ENCODE data around the gene NELL1. TPM values are rescaled to one million over a fixed set of nuclear protein-coding genes. Genes with fewer than 3 reads are reported as not detected.

The NELL1 gene
- total and polyA plus RNA-seq, 2 donors = 1.4 to 4.3 TPM

DNA sequence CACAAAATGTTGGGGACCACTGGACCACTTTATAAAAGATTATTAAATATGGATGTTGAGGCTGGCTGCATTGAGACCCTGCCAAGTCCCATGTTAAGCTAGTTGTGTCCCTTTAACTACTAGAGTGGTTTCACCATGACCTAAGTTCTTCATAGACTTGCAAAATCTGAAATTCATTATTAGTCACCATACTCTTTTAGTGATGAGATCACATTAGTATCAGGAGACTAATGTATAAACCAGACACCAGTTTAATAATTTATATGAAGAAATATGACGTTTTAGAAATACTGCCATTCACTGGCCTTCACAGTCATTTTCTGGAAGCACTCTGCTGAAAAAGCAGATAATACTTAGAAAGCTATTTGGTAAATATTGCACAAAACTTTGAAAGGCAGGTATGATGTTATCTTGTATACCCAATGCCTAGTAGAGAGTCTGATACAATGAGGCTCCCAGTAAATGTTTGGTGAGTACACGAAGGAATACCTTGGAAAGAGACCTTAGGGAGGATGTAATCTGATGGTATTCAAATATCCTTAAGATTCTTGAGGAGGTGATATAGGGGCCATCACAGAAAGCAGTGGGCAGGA, 795.3 kb downstream of the NELL1 start:
- H3K9me3 ChIP-seq (ENCODE audit: control insufficient read depth in 2 of 2, insufficient read depth in 1 of 2, low read length in 1 of 2) = no peaks in the 10 kb centered on the region
- DNase-seq (ENCODE audit: low read depth in 6 of 9, low spot score in 9 of 9) = no peak

DNA sequence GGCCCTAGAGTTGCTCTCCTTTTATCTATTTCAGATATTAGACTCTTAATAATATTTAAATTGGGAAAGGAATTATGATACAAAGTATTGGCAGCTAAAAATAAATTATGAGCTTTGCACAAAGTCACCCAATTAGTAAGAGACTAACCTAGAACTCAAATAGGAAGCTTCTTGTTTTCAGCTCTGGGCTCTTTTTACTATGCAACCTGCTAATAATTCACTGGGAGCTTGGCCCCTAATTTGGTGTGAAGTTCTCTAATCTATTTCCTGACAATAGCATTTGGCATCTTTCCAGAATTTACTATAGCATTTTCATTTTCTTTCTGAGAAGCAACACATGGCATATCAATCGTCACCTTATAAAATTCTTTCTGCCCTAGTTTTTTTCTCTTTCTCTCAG, 795.8 kb downstream of the NELL1 start:
- no peaks in the 10 kb centered on the region for H3K36me3 ChIP-seq (ENCODE audit: control insufficient read depth in 2 of 2, insufficient read depth in 2 of 2, low read length in 1 of 2)
- no peak for DNase-seq (ENCODE audit: low read depth in 6 of 9, low spot score in 9 of 9)
- no peak overlapping the region for H3K4me3 ChIP-seq (ENCODE audit: low read length in 2 of 2)
- H3K4me1 ChIP-seq (ENCODE audit: control insufficient read depth in 2 of 2, insufficient read depth in 2 of 2, low read length in 2 of 2) = no peaks in the 10 kb centered on the region
- WGBS = 74% methylated on average over 1 of the region's 1 CpG
- no peaks in the 10 kb centered on the region for H3K9me3 ChIP-seq (ENCODE audit: control insufficient read depth in 2 of 2, insufficient read depth in 1 of 2, low read length in 1 of 2)
- H3K27me3 ChIP-seq (ENCODE audit: control insufficient read depth in 2 of 2, insufficient read depth in 1 of 2, low read length in 1 of 2) = no peaks in the 10 kb centered on the region
- no peak overlapping the region for H3K27ac ChIP-seq (ENCODE audit: low read depth in 1 of 2, low read length in 1 of 2)

More for the DNA sequence above, 795.3 kb downstream of the NELL1 start:
- H3K36me3 ChIP-seq (ENCODE audit: control insufficient read depth in 2 of 2, insufficient read depth in 2 of 2, low read length in 1 of 2) = no peaks in the 10 kb centered on the region
- H3K27me3 ChIP-seq (ENCODE audit: control insufficient read depth in 2 of 2, insufficient read depth in 1 of 2, low read length in 1 of 2) = no peaks in the 10 kb centered on the region
- H3K4me1 ChIP-seq (ENCODE audit: control insufficient read depth in 2 of 2, insufficient read depth in 2 of 2, low read length in 2 of 2) = no peaks in the 10 kb centered on the region
- no peak overlapping the region for H3K27ac ChIP-seq (ENCODE audit: low read depth in 1 of 2, low read length in 1 of 2)
- 87% methylated on average over 2 of the region's 2 CpGs for WGBS
- H3K4me3 ChIP-seq (ENCODE audit: low read length in 2 of 2) = no peak overlapping the region

DNA sequence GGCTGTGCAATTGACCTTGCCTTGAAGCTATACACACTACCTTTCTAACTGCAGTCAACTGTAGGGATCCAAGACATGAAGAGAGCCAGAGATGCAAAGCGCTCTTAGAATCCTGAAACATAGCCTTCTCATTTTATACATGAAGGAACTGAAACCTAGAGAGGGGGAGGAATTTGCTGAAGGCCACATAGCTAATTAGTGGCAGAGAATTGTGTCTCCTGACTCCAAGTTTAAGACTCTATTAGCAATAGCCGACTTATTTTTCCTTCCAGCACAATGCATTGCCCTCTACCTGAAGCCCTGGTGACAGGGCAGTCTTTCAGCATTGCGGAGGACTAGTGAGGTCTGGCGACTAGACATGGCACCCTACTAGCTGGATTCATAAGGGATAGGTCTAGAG, 796.5 kb downstream of the NELL1 start:
- Histone ChIP-seq H3K36me3 (ENCODE audit: control insufficient read depth in 2 of 2, insufficient read depth in 2 of 2, low read length in 1 of 2) (no peaks in the 10 kb centered on the region), H3K4me3 (ENCODE audit: low read length in 2 of 2) (no peak overlapping the region), H3K27ac (ENCODE audit: low read depth in 1 of 2, low read length in 1 of 2) (no peak overlapping the region), H3K27me3 (ENCODE audit: control insufficient read depth in 2 of 2, insufficient read depth in 1 of 2, low read length in 1 of 2) (no peaks in the 10 kb centered on the region), H3K4me1 (ENCODE audit: control insufficient read depth in 2 of 2, insufficient read depth in 2 of 2, low read length in 2 of 2) (no peaks in the 10 kb centered on the region), H3K9me3 (ENCODE audit: control insufficient read depth in 2 of 2, insufficient read depth in 1 of 2, low read length in 1 of 2) (no peaks in the 10 kb centered on the region)
- DNase-seq (ENCODE audit: low read depth in 6 of 9, low spot score in 9 of 9) = no peak
- WGBS = 95% methylated on average over 4 of the region's 4 CpGs

DNA sequence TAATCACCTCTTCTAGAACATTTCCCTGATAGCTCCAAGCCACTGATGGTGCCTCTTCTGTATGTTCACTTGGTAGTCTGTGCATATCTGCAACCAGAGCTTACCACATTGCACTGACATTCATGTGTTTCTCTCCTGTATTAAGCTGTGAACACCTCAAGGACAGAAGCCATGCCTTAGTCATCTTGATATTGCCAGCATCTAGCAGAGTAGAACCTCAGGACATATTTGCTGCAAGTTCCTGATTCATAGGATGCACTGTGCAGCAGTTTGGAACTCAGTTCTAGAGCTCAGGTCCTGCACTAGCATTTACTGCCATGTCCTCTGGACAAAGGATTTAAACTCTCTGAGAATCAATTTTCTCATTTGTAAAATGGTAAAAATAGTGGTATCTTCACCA, 801.1 kb downstream of the NELL1 start:
- Histone ChIP-seq H3K27me3 (ENCODE audit: control insufficient read depth in 2 of 2, insufficient read depth in 1 of 2, low read length in 1 of 2) (no peaks in the 10 kb centered on the region), H3K27ac (ENCODE audit: low read depth in 1 of 2, low read length in 1 of 2) (no peak overlapping the region), H3K36me3 (ENCODE audit: control insufficient read depth in 2 of 2, insufficient read depth in 2 of 2, low read length in 1 of 2) (no peaks in the 10 kb centered on the region), H3K4me1 (ENCODE audit: control insufficient read depth in 2 of 2, insufficient read depth in 2 of 2, low read length in 2 of 2) (no peaks in the 10 kb centered on the region), H3K4me3 (ENCODE audit: low read length in 2 of 2) (no peak overlapping the region), H3K9me3 (ENCODE audit: control insufficient read depth in 2 of 2, insufficient read depth in 1 of 2, low read length in 1 of 2) (no peaks in the 10 kb centered on the region)
- no peak for DNase-seq (ENCODE audit: low read depth in 6 of 9, low spot score in 9 of 9)

DNA sequence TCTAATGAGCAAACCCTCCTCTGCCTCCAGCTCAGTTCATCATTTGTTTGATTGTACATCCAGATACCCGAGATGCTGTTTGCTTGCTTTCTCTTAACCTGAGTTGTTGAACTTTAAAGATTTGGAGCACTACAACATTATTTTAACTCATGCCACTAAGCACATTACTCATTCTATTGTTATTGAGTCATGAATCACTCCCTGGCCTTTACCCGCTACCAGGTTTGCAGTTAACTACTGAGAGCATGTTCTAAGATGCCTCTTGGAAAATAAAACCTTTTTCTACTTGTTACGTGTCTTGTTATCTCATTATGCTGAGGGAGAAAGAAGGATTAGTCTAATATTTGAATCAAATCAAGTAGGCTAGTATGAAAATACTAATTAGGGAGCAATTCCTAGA, 802.9 kb downstream of the NELL1 start:
- no peaks in the 10 kb centered on the region for H3K36me3 ChIP-seq (ENCODE audit: control insufficient read depth in 2 of 2, insufficient read depth in 2 of 2, low read length in 1 of 2)
- no peaks in the 10 kb centered on the region for H3K4me1 ChIP-seq (ENCODE audit: control insufficient read depth in 2 of 2, insufficient read depth in 2 of 2, low read length in 2 of 2)
- H3K27me3 ChIP-seq (ENCODE audit: control insufficient read depth in 2 of 2, insufficient read depth in 1 of 2, low read length in 1 of 2) = no peaks in the 10 kb centered on the region
- no peak overlapping the region for H3K27ac ChIP-seq (ENCODE audit: low read depth in 1 of 2, low read length in 1 of 2)
- no peaks in the 10 kb centered on the region for H3K9me3 ChIP-seq (ENCODE audit: control insufficient read depth in 2 of 2, insufficient read depth in 1 of 2, low read length in 1 of 2)
- DNase-seq (ENCODE audit: low read depth in 6 of 9, low spot score in 9 of 9) = no peak
- WGBS = 86% methylated on average over 3 of the region's 3 CpGs
- H3K4me3 ChIP-seq (ENCODE audit: low read length in 2 of 2) = no peak overlapping the region

DNA sequence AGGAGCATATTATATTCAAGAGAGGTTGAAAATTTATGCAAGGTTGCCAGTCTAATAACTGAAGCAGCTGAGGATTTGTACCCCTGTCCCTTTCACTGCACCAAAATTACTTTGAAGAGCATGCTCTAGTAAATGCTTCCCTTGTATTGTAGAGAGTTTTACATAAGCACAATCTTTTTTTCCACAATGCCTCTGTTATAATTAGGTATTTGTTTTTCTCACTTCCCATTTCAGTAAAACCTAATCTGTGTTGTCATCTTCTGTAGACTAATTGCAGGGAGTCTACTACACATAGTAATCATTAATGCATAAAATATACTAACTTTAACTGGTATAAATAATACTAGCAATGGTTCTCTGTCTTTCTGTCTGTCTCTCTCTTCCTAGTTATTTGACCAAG, 805.1 kb downstream of the NELL1 start:
- no peaks in the 10 kb centered on the region for H3K36me3 ChIP-seq (ENCODE audit: control insufficient read depth in 2 of 2, insufficient read depth in 2 of 2, low read length in 1 of 2)
- H3K4me3 ChIP-seq (ENCODE audit: low read length in 2 of 2) = no peak overlapping the region
- H3K27ac ChIP-seq (ENCODE audit: low read depth in 1 of 2, low read length in 1 of 2) = no peak overlapping the region
- H3K27me3 ChIP-seq (ENCODE audit: control insufficient read depth in 2 of 2, insufficient read depth in 1 of 2, low read length in 1 of 2) = no peaks in the 10 kb centered on the region
- no peak for DNase-seq (ENCODE audit: low read depth in 6 of 9, low spot score in 9 of 9)
- H3K4me1 ChIP-seq (ENCODE audit: control insufficient read depth in 2 of 2, insufficient read depth in 2 of 2, low read length in 2 of 2) = no peaks in the 10 kb centered on the region
- no peaks in the 10 kb centered on the region for H3K9me3 ChIP-seq (ENCODE audit: control insufficient read depth in 2 of 2, insufficient read depth in 1 of 2, low read length in 1 of 2)

DNA sequence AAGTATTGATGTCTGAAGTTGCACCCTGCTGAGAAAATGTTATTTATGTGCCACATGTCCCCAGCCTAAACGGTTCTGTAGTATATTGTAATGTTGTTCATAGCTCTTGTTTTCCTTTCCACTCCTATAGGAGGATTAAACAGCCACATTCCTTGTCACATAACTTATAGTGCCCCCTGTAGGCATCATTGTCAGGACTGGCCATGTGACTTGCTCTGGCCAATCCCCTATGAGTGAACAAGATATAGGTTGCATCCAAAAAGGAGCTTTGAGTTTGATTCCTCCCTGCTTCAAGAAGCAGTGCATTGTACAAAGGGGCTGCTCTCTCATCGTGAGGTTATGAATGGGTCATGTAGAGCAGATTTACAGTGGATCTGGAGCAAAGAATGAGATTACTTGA, 805.9 kb downstream of the NELL1 start:
- no peak for DNase-seq (ENCODE audit: low read depth in 6 of 9, low spot score in 9 of 9)
- WGBS = 94% methylated on average over 2 of the region's 2 CpGs
- no peaks in the 10 kb centered on the region for H3K27me3 ChIP-seq (ENCODE audit: control insufficient read depth in 2 of 2, insufficient read depth in 1 of 2, low read length in 1 of 2)
- no peaks in the 10 kb centered on the region for H3K4me1 ChIP-seq (ENCODE audit: control insufficient read depth in 2 of 2, insufficient read depth in 2 of 2, low read length in 2 of 2)
- no peak overlapping the region for H3K4me3 ChIP-seq (ENCODE audit: low read length in 2 of 2)
- H3K9me3 ChIP-seq (ENCODE audit: control insufficient read depth in 2 of 2, insufficient read depth in 1 of 2, low read length in 1 of 2) = no peaks in the 10 kb centered on the region
- H3K36me3 ChIP-seq (ENCODE audit: control insufficient read depth in 2 of 2, insufficient read depth in 2 of 2, low read length in 1 of 2) = no peaks in the 10 kb centered on the region
- H3K27ac ChIP-seq (ENCODE audit: low read depth in 1 of 2, low read length in 1 of 2) = no peak overlapping the region

DNA sequence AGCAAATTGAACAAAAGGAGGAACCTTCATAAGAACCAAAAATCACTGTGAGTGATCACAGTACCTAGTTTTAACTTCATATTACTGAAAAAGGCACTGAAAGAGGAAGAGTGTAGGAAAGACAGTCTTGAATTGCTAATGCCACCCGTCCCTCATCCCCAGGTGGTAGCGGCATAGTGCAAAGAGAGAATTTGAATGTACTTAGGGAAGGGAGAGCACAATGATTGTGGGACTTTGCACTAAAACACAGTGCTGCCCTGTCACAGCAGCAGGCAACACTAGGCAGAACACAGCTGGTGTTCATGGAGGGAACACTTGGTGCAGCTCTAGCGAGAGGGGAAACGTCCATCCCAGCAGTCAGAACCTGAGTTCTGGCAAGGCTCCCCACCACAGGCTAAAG, 807.2 kb downstream of the NELL1 start:
- DNase-seq (ENCODE audit: low read depth in 6 of 9, low spot score in 9 of 9) = no peak
- 91% methylated on average over 4 of the region's 4 CpGs for WGBS
- Histone ChIP-seq H3K36me3 (ENCODE audit: control insufficient read depth in 2 of 2, insufficient read depth in 2 of 2, low read length in 1 of 2) (no peaks in the 10 kb centered on the region), H3K27me3 (ENCODE audit: control insufficient read depth in 2 of 2, insufficient read depth in 1 of 2, low read length in 1 of 2) (no peaks in the 10 kb centered on the region), H3K4me3 (ENCODE audit: low read length in 2 of 2) (no peak overlapping the region), H3K4me1 (ENCODE audit: control insufficient read depth in 2 of 2, insufficient read depth in 2 of 2, low read length in 2 of 2) (no peaks in the 10 kb centered on the region), H3K27ac (ENCODE audit: low read depth in 1 of 2, low read length in 1 of 2) (no peak overlapping the region), H3K9me3 (ENCODE audit: control insufficient read depth in 2 of 2, insufficient read depth in 1 of 2, low read length in 1 of 2) (no peaks in the 10 kb centered on the region)

DNA sequence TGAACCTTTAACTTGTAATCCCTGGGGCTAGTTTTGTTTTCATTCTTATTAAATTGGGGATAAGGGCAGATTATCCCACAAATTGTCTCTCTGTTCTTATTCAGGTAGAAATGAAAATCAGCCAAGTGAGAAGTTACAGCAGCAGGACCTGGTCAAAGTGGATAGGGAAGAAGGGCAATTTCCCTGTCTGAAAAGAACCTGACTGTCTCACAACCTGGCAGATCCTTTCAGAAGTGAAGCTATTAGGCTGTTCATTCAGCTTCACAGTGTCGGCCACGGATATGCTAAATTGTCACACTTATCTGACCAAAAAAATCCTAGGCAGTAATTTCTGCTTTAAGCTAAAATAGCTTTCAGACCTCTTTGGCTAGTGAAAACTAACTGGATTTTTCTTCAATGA, 810.9 kb downstream of the NELL1 start:
- 86% methylated on average over 2 of the region's 2 CpGs for WGBS
- Histone ChIP-seq H3K4me3 (ENCODE audit: low read length in 2 of 2) (no peak overlapping the region), H3K27ac (ENCODE audit: low read depth in 1 of 2, low read length in 1 of 2) (no peak overlapping the region), H3K27me3 (ENCODE audit: control insufficient read depth in 2 of 2, insufficient read depth in 1 of 2, low read length in 1 of 2) (no peaks in the 10 kb centered on the region), H3K36me3 (ENCODE audit: control insufficient read depth in 2 of 2, insufficient read depth in 2 of 2, low read length in 1 of 2) (no peaks in the 10 kb centered on the region), H3K4me1 (ENCODE audit: control insufficient read depth in 2 of 2, insufficient read depth in 2 of 2, low read length in 2 of 2) (no peaks in the 10 kb centered on the region), H3K9me3 (ENCODE audit: control insufficient read depth in 2 of 2, insufficient read depth in 1 of 2, low read length in 1 of 2) (no peaks in the 10 kb centered on the region)
- no peak for DNase-seq (ENCODE audit: low read depth in 6 of 9, low spot score in 9 of 9)

DNA sequence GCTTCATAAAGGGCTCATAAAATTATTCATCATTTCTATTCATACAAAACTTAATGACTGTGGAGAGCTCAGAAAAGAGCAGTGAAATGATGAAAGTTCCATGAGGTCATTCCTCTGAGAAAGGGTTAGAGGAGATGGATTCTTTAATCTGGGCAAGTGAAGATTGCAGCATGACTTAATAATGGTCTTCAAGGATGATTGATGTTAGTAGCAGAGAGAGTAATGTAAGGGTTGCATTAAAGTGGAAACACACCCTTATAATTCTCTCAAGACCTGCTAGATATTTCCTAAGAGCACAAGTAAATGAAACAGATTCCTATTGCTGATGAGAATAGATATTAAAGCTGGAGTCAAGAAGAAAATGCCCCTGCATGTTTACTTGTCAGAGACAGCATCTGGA, 811.9 kb downstream of the NELL1 start:
- no peak overlapping the region for H3K4me3 ChIP-seq (ENCODE audit: low read length in 2 of 2)
- H3K9me3 ChIP-seq (ENCODE audit: control insufficient read depth in 2 of 2, insufficient read depth in 1 of 2, low read length in 1 of 2) = no peaks in the 10 kb centered on the region
- no peaks in the 10 kb centered on the region for H3K36me3 ChIP-seq (ENCODE audit: control insufficient read depth in 2 of 2, insufficient read depth in 2 of 2, low read length in 1 of 2)
- no peaks in the 10 kb centered on the region for H3K4me1 ChIP-seq (ENCODE audit: control insufficient read depth in 2 of 2, insufficient read depth in 2 of 2, low read length in 2 of 2)
- no peaks in the 10 kb centered on the region for H3K27me3 ChIP-seq (ENCODE audit: control insufficient read depth in 2 of 2, insufficient read depth in 1 of 2, low read length in 1 of 2)
- no peak overlapping the region for H3K27ac ChIP-seq (ENCODE audit: low read depth in 1 of 2, low read length in 1 of 2)
- DNase-seq (ENCODE audit: low read depth in 6 of 9, low spot score in 9 of 9) = no peak
